H9 (cell line): ENCODE data around the gene HDAC1. TPM values are rescaled to one million over a fixed set of nuclear protein-coding genes. Genes with fewer than 3 reads are reported as not detected.
A peak's percentile ranks its signal among the peaks of the same experiment; 100 is the strongest.

Experiments
- DNase-seq: peaks from one replicate; pipeline ENCODE4 v3.0.0-alpha.2; 2017
- H2AFZ ChIP-seq: one replicate; pipeline ENCODE4 v1.6.1; 2013; ENCODE audit warnings: mild to moderate bottlenecking, low read length, control low read depth, moderate library complexity
- H2AK5ac ChIP-seq: 2 replicates; pipeline ENCODE4 v1.6.1; 2013; ENCODE audit warnings: low read length, control low read depth, mixed read lengths; ENCODE audit not compliant: insufficient read length
- H2BK120ac ChIP-seq: one replicate; pipeline ENCODE4 v1.6.1; 2013; ENCODE audit warnings: low read depth, mild to moderate bottlenecking, low read length, control low read depth, inconsistent platforms; ENCODE audit not compliant: poor library complexity, severe bottlenecking
- H2BK12ac ChIP-seq: 2 replicates; pipeline ENCODE4 v1.6.1; 2013; ENCODE audit warnings: low read length, control low read depth, mixed read lengths, low read depth; ENCODE audit not compliant: insufficient read length
- H2BK15ac ChIP-seq: 2 replicates; pipeline ENCODE4 v1.6.1; 2013; ENCODE audit warnings: low read depth, low read length, control low read depth
- H2BK20ac ChIP-seq: one replicate; pipeline ENCODE4 v1.6.1; 2013; ENCODE audit warnings: low read depth, mild to moderate bottlenecking, low read length, control low read depth, inconsistent platforms; ENCODE audit not compliant: poor library complexity, severe bottlenecking
- H2BK5ac ChIP-seq: 2 replicates; pipeline ENCODE4 v1.6.1; 2013; ENCODE audit warnings: low read length, control low read depth, mixed read lengths; ENCODE audit not compliant: insufficient read length
- H3K14ac ChIP-seq: 2 replicates; pipeline ENCODE4 v1.6.1; 2013; ENCODE audit warnings: low read length, control low read depth; ENCODE audit not compliant: insufficient read depth
- H3K18ac ChIP-seq: 2 replicates; pipeline ENCODE4 v1.6.1; 2013; ENCODE audit warnings: low read depth, mild to moderate bottlenecking, mixed read lengths, low read length, control low read depth; ENCODE audit not compliant: insufficient read length
- H3K23ac ChIP-seq: 2 replicates; pipeline ENCODE4 v1.6.1; 2013; ENCODE audit warnings: low read length, control low read depth, mixed read lengths, low read depth; ENCODE audit not compliant: insufficient read length
- H3K23me2 ChIP-seq: 2 replicates; pipeline ENCODE4 v1.6.1; 2013; ENCODE audit warnings: low read depth, mild to moderate bottlenecking, mixed read lengths, low read length, control low read depth; ENCODE audit not compliant: insufficient read length, poor library complexity, severe bottlenecking
- H3K27ac ChIP-seq: 2 replicates; pipeline ENCODE4 v1.5.1; 2013; ENCODE audit warnings: low read length, control low read depth, mixed read lengths, low read depth; ENCODE audit not compliant: insufficient read length
- H3K27me3 ChIP-seq: 2 replicates; pipeline ENCODE4 v1.6.1; 2013; ENCODE audit warnings: low read length, control low read depth, inconsistent platforms; ENCODE audit not compliant: insufficient read depth
- H3K4ac ChIP-seq: 2 replicates; pipeline ENCODE4 v1.6.1; 2013; ENCODE audit warnings: low read depth, mild to moderate bottlenecking, control low read depth, inconsistent platforms, low read length, moderate library complexity
- H3K4me1 ChIP-seq: 2 replicates; pipeline ENCODE4 v1.6.1; 2013; ENCODE audit warnings: low read length, control low read depth, inconsistent platforms; ENCODE audit not compliant: insufficient read depth
- H3K4me2 ChIP-seq: 2 replicates; pipeline ENCODE4 v1.6.1; 2013; ENCODE audit warnings: low read length, control low read depth, mixed read lengths; ENCODE audit not compliant: insufficient read length, insufficient read depth
- H3K56ac ChIP-seq: 2 replicates; pipeline ENCODE4 v1.6.1; 2013; ENCODE audit warnings: low read depth, mild to moderate bottlenecking, mixed read lengths, low read length, control low read depth; ENCODE audit not compliant: insufficient read length
- H3K79me1 ChIP-seq: 2 replicates; pipeline ENCODE4 v1.6.1; 2013; ENCODE audit warnings: low read depth, mild to moderate bottlenecking, moderate library complexity, low read length, control low read depth, inconsistent platforms; ENCODE audit not compliant: insufficient read depth, poor library complexity, severe bottlenecking
- H3K79me2 ChIP-seq: 2 replicates; pipeline ENCODE4 v1.6.1; 2013; ENCODE audit warnings: low read length, control low read depth, inconsistent platforms; ENCODE audit not compliant: insufficient read depth
- H3K9ac ChIP-seq: 2 replicates; pipeline ENCODE4 v1.6.1; 2013; ENCODE audit warnings: low read length, control low read depth, mixed read lengths; ENCODE audit not compliant: insufficient read length; ENCODE audit errors: extremely low read depth
- H3K9me3 ChIP-seq: one replicate; pipeline ENCODE4 v1.6.1; 2013; ENCODE audit warnings: low read depth, low read length, inconsistent platforms; ENCODE audit not compliant: control insufficient read depth
- H3T11ph ChIP-seq: one replicate; pipeline ENCODE4 v1.6.1; 2013; ENCODE audit warnings: mild to moderate bottlenecking, low read length, control low read depth, inconsistent platforms
- H4K20me1 ChIP-seq: one replicate; pipeline ENCODE4 v1.6.1; 2013; ENCODE audit not compliant: control insufficient read depth, insufficient read length, insufficient read depth
- H4K5ac ChIP-seq: 2 replicates; pipeline ENCODE4 v1.6.1; 2013; ENCODE audit warnings: low read depth, mild to moderate bottlenecking, mixed read lengths, low read length, control low read depth; ENCODE audit not compliant: insufficient read length
- H4K8ac ChIP-seq: replicated peaks from 2 replicates; pipeline ENCODE4 v1.6.1; 2013; ENCODE audit warnings: low read length, control low read depth, mixed read lengths, low read depth; ENCODE audit not compliant: insufficient read length
- H4K91ac ChIP-seq: 2 replicates; pipeline ENCODE4 v1.6.1; 2013; ENCODE audit warnings: low read depth, mild to moderate bottlenecking, moderate library complexity, mixed read lengths, low read length, control low read depth; ENCODE audit not compliant: insufficient read length
- H3K27ac Mint-ChIP-seq, 3 experiments: 2 replicates in 2 of 3; 3 replicates in 1 of 3; pipeline ENCODE4 v1.8.0; 2020 to 2021; ENCODE audit warnings: mixed read lengths in 3 of 3, mild to moderate bottlenecking in 1 of 3, moderate library complexity in 1 of 3
- H3K27me3 Mint-ChIP-seq: 2 replicates; pipeline ENCODE4 v1.8.0; 2021; ENCODE audit warnings: low read depth, mild to moderate bottlenecking, moderate library complexity, mixed read lengths
- H3K36me3 Mint-ChIP-seq, 3 experiments: 2 replicates in 2 of 3; 3 replicates in 1 of 3; pipeline ENCODE4 v1.8.0; 2020 to 2021; ENCODE audit warnings: low read depth in 3 of 3, mixed read lengths in 3 of 3; ENCODE audit not compliant: insufficient read depth in 1 of 3
- H3K4me1 Mint-ChIP-seq, 2 experiments: 2 replicates each; pipeline ENCODE4 v1.8.0; 2020; ENCODE audit warnings: mixed read lengths in 2 of 2
- H3K4me3 Mint-ChIP-seq, 2 experiments: 2 replicates in 1 of 2; 3 replicates in 1 of 2; pipeline ENCODE4 v1.8.0; 2020 to 2021; ENCODE audit warnings: mild to moderate bottlenecking in 2 of 2, mixed read lengths in 2 of 2, moderate library complexity in 1 of 2
- H3K9me3 Mint-ChIP-seq, 2 experiments: 2 replicates in 1 of 2; 3 replicates in 1 of 2; pipeline ENCODE4 v1.8.0; 2020; ENCODE audit warnings: mild to moderate bottlenecking in 2 of 2, mixed read lengths in 2 of 2, moderate library complexity in 1 of 2
- CTCF ChIP-seq: fragments of 200-600 bp; sonication (generic); conservative IDR thresholded peaks from 3 replicates; pipeline ENCODE4 v1.8.0; 2021; ENCODE audit warnings: antibody characterized with exemption, mild to moderate bottlenecking
- WGBS: extraction: QIAGEN DNeasy Blood & Tissue Kit; methylation state at CpG from one replicate; pipeline ENCODE4 v1.1.7; 2013; ENCODE audit warnings: missing lambda C conversion rate, low lambda C conversion rate, mixed read lengths; ENCODE audit not compliant: insufficient read length; ENCODE audit errors: extremely low coverage; 5-methylcytosine and 5-hydroxymethylcytosine counted together
- total RNA-seq: library from RNA; stranded (reverse); gene quantifications from 2 replicates; pipeline ENCODE4 v1.2.1, GENCODE V29; 2021

HDAC1 gene
- total RNA-seq, 1 experiment from 2014 or later, result 162 TPM

GRCh38 chr1:32350785-32351398 is 59.0 kb downstream of the HDAC1 start:
- no peak overlapping the region for H2BK120ac ChIP-seq
- no peaks in the 10 kb centered on the region for H3K9me3 ChIP-seq
- no peaks in the 10 kb centered on the region for H3K4me1 ChIP-seq
- no peak overlapping the region for H2AFZ ChIP-seq
- H3K4me3 Mint-ChIP-seq, result peak overlapping the region; percentile 85 to 91
- H3K9ac ChIP-seq, result no peak overlapping the region
- no peak overlapping the region for H4K91ac ChIP-seq
- peaks cover 7% of the 10 kb centered on the region for H3K23me2 ChIP-seq
- no peaks in the 10 kb centered on the region for H4K20me1 ChIP-seq
- H2BK5ac ChIP-seq, result no peak overlapping the region
- H3K14ac ChIP-seq, result peak overlapping the region; percentile 83
- peak overlapping the region; percentile 92 to 93 (median 92); a peak in 5 of 7 replicates for H3K27ac Mint-ChIP-seq
- H3K27me3 Mint-ChIP-seq, result peaks cover 44% of the 10 kb centered on the region
- no peak overlapping the region for H4K8ac ChIP-seq
- peak overlapping the region; percentile 41 for H3K4me2 ChIP-seq
- no peak overlapping the region for H3K4ac ChIP-seq
- peaks cover 6 to 25% (median 9%) of the 10 kb centered on the region in 3 experiments for H3K36me3 Mint-ChIP-seq
- no peak overlapping the region for H3K23ac ChIP-seq
- no peak overlapping the region for H3T11ph ChIP-seq
- WGBS, result no CpG with 5 or more reads among the region's 28 CpGs
- H3K56ac ChIP-seq, result no peak overlapping the region
- H3K79me2 ChIP-seq, result no peaks in the 10 kb centered on the region
- H2BK15ac ChIP-seq, result no peak overlapping the region
- no peak overlapping the region for H2AK5ac ChIP-seq
- peak overlapping the region; percentile 88 for H3K18ac ChIP-seq
- no peak overlapping the region for H2BK12ac ChIP-seq
- H2BK20ac ChIP-seq, result no peak overlapping the region
- H3K27ac ChIP-seq, result no peak overlapping the region
- peaks cover 9 to 10% of the 10 kb centered on the region in 2 experiments for H3K9me3 Mint-ChIP-seq
- peak; percentile 68 for TF ChIP-seq CTCF
- H3K27me3 ChIP-seq, result peaks cover 3% of the 10 kb centered on the region; the same call in 1 of the 2 replicates
- H3K4me1 Mint-ChIP-seq, result peaks cover 20 to 22% of the 10 kb centered on the region in 2 experiments
- H3K79me1 ChIP-seq, result no peaks in the 10 kb centered on the region
- DNase-seq, result peak; percentile 79
- H4K5ac ChIP-seq, result no peak overlapping the region
